Psoas muscle (tissue), 8 donors: ENCODE data around the gene TRIM22. TPM values are rescaled to one million over a fixed set of nuclear protein-coding genes. Genes with fewer than 3 reads are reported as not detected.
"Not testable (repeated sequence)": the region's sequence is repeated elsewhere in the genome, so short reads cannot be mapped to it uniquely, and the experiment has no call there.

Source experiments
- ATAC-seq, 4 donors: fragments of 200-7000 bp; cut with Tn5 transposase; one replicate each; pipeline ENCODE4 v1.9.1; 2020; ENCODE audit warnings: moderate library complexity in 3 of 4, mild to moderate bottlenecking in 2 of 4
- DNase-seq, 2 donors: peaks; one replicate each; pipeline ENCODE4 v3.0.0-alpha.2; 2020
- H3K27ac ChIP-seq: fragments of 200-600 bp; one replicate; pipeline ENCODE4 v1.8.0; 2022
- H3K27me3 ChIP-seq, 3 donors: fragments of 200-600 bp in 1 of 3; one replicate each; pipeline versions ENCODE4 v1.6.1 to v1.8.0; 2013 to 2022; ENCODE audit warnings: low read length in 2 of 3, mild to moderate bottlenecking in 2 of 3, moderate library complexity in 1 of 3; ENCODE audit not compliant: insufficient read depth in 3 of 3
- H3K36me3 ChIP-seq, 2 donors: fragments of 200-600 bp in 1 of 2; one replicate each; pipeline versions ENCODE4 v1.6.1 to v1.8.0; 2013 to 2022; ENCODE audit warnings: low read depth in 1 of 2, mild to moderate bottlenecking in 1 of 2, moderate library complexity in 1 of 2; ENCODE audit not compliant: insufficient read depth in 1 of 2
- H3K4me1 ChIP-seq: fragments of 200-600 bp; one replicate; pipeline ENCODE4 v1.8.0; 2022
- H3K4me3 ChIP-seq: fragments of 200-600 bp; one replicate; pipeline ENCODE4 v1.8.0; 2022; ENCODE audit warnings: mild to moderate bottlenecking
- H3K9me3 ChIP-seq: fragments of 200-600 bp; one replicate; pipeline ENCODE4 v1.8.0; 2022
- CTCF ChIP-seq: fragments of 200-600 bp; IDR thresholded peaks from one replicate; pipeline ENCODE4 v1.8.0; 2022; ENCODE audit warnings: antibody characterized with exemption
- WGBS, 3 donors: extraction: QIAGEN DNeasy Blood & Tissue Kit; methylation state at CpG; one replicate each; pipeline versions ENCODE4 v1.1.6 to v1.1.7; 2013; 5-methylcytosine and 5-hydroxymethylcytosine counted together
- intact Hi-C, 2 donors: fragments of 100-400 bp; cut with DNase I; formaldehyde crosslinking; loops; one replicate each; pipeline versions ENCODE4 v1.11.0 to v1.14.2; 2022
- polyA plus RNA-seq, 3 donors: library from polyadenylated mRNA; stranded (reverse); fragments of 200-250 nt; gene quantifications; one replicate each; pipeline ENCODE4 v1.2.3, GENCODE V29; 2013
- total RNA-seq, 4 donors: library from RNA; stranded (reverse); fragmentation: NEBNext Ultra II Directional in 2 of 4; extraction: Animal tissue kit (Norgen Biotek cat#: 25700) in 2 of 4; gene quantifications; one replicate each; pipeline versions ENCODE4 v1.2.1 to v1.2.4, GENCODE V29; 2021 to 2023
- donor health status: healthy with polysubstance abuse.
- donor health status: DM: no; HTN: no; CAD: no; lungs with moderate emphysema.
- donor health status: Bipolar disorder and iron deficiency.
- donor health status: healthy.
- donor health status: DM: yes; HTN: yes; CAD: no.
- donor health status: DM: no; HTN: no; CAD: no.
- donor health status: DM: no; HTN: no; CAD: no.
- donor health status: DM: yes; HTN: yes; CAD: no.

Gene TRIM22
- total and polyA plus RNA-seq, 7 donors = 5.1 to 12.4 (median 6.2) TPM

GRCh38 chr11:5703741-5704536, 14.3 kb downstream of the TRIM22 start:
- no peaks in the 10 kb centered on the region for H3K9me3 ChIP-seq
- H3K4me3 ChIP-seq = no peak overlapping the region
- 92 to 97% (median 92%) methylated on average over 2 of the region's 2 CpGs for WGBS, 3 donors
- intact Hi-C loops = no loop called here
- no peak for ATAC-seq
- no peaks in the 10 kb centered on the region for H3K27me3 ChIP-seq
- H3K4me1 ChIP-seq = no peaks in the 10 kb centered on the region
- no peak for TF ChIP-seq CTCF
- DNase-seq = no peak
- peaks cover 0 to 9% of the 10 kb centered on the region in 2 donors for H3K36me3 ChIP-seq
- no peak overlapping the region for H3K27ac ChIP-seq

GRCh38 chr11:5705688-5706087, 16.1 kb downstream of the TRIM22 start:
- no peak for TF ChIP-seq CTCF
- H3K36me3 ChIP-seq = peaks cover 0 to 18% of the 10 kb centered on the region in 2 donors
- H3K27ac ChIP-seq = no peak overlapping the region
- H3K4me1 ChIP-seq = no peaks in the 10 kb centered on the region
- H3K9me3 ChIP-seq = no peaks in the 10 kb centered on the region
- WGBS, 3 donors = 83 to 94% (median 92%) methylated on average over 4 of the region's 4 CpGs
- intact Hi-C loops = no loop called here
- no peak for ATAC-seq
- H3K4me3 ChIP-seq = no peak overlapping the region
- no peak for DNase-seq
- no peaks in the 10 kb centered on the region for H3K27me3 ChIP-seq

GRCh38 chr11:5712507-5712906, 22.9 kb downstream of the TRIM22 start:
- WGBS, 3 donors = 75 to 94% (median 77%) methylated on average over 1 of the region's 1 CpG
- intact Hi-C loops = no loop called here
- Histone ChIP-seq H3K9me3 (no peaks in the 10 kb centered on the region), H3K36me3 (peaks cover 2 to 11% of the 10 kb centered on the region in 2 donors), H3K27me3 (no peaks in the 10 kb centered on the region), H3K4me3 (no peak overlapping the region), H3K27ac (no peak overlapping the region), H3K4me1 (no peaks in the 10 kb centered on the region)
- no peak for ATAC-seq
- TF ChIP-seq CTCF = peak; percentile 5
- DNase-seq = no peak

- DNase-seq (no peak), ATAC-seq (no peak)
- no peak overlapping the region for H3K4me3 ChIP-seq
- intact Hi-C loops = no loop called here
- no peak overlapping the region for H3K27ac ChIP-seq
- 71 to 75% (median 72%) methylated on average over 5 of the region's 5 CpGs for WGBS, 3 donors
- TF ChIP-seq CTCF = no peak
- H3K4me1 ChIP-seq = no peaks in the 10 kb centered on the region
- H3K36me3 ChIP-seq = peaks cover 2 to 11% of the 10 kb centered on the region in 2 donors
- no peaks in the 10 kb centered on the region for H3K27me3 ChIP-seq
- no peaks in the 10 kb centered on the region for H3K9me3 ChIP-seq
Measured at GRCh38 chr11:5713695-5714094, 24.1 kb downstream of the TRIM22 start.

- ATAC-seq, DNase-seq, H3K27me3 ChIP-seq, H3K4me1 ChIP-seq, H3K36me3 ChIP-seq, H3K9me3 ChIP-seq, H3K4me3 ChIP-seq, H3K27ac ChIP-seq, intact Hi-C loops: not testable (repeated sequence)
- WGBS, 3 donors = 50 to 90% (median 89%) methylated on average over 1 of the region's 1 CpG
Measured at GRCh38 chr11:5716518-5716917, 26.9 kb downstream of the TRIM22 start.
